Activated T-helper 1 cell treated with anti-CD3 and anti-CD28 coated beads, Interleukin-2, amount 50 U/mL, for 16 hours (primary cell): ENCODE measurements around the gene INPP5A.
"Not testable (repeated sequence)": the region's sequence is repeated elsewhere in the genome, so short reads cannot be mapped to it uniquely, and the experiment has no call there.

Experiments
- DNase-seq, 2 donors: peaks; one replicate each; pipeline ENCODE4 v3.0.0-alpha.2; 2020; ENCODE audit warnings: low read depth in 1 of 2, low spot score in 1 of 2

The INPP5A gene

GRCh38 chr10:132808383-132809231, 271.0 kb downstream of the INPP5A start:
- DNase-seq: no peak

GRCh38 chr10:132809232-132810140, 271.9 kb downstream of the INPP5A start:
- no peak for DNase-seq

GRCh38 chr10:132810141-132810806, 272.7 kb downstream of the INPP5A start:
- DNase-seq: no peak

GRCh38 chr10:132810807-132811700, 273.5 kb downstream of the INPP5A start:
- DNase-seq: no peak

- no peak for DNase-seq
Observed at GRCh38 chr10:132811891-132812481, 274.4 kb downstream of the INPP5A start.

GRCh38 chr10:132812520-132812919, 274.9 kb downstream of the INPP5A start:
- no peak for DNase-seq

- no peak for DNase-seq
Observed at GRCh38 chr10:132813001-132813401, 275.4 kb downstream of the INPP5A start.

- no peak for DNase-seq
Observed at GRCh38 chr10:132813560-132814468, 276.2 kb downstream of the INPP5A start.

GRCh38 chr10:132814469-132814856, 276.9 kb downstream of the INPP5A start:
- no peak for DNase-seq

- no peak for DNase-seq
Observed at GRCh38 chr10:132815168-132815857, 277.7 kb downstream of the INPP5A start.

- DNase-seq: no peak
Observed at GRCh38 chr10:132816718-132817117, 279.1 kb downstream of the INPP5A start.

- DNase-seq: no peak
Observed at GRCh38 chr10:132817701-132818211, 280.2 kb downstream of the INPP5A start.

- no peak for DNase-seq
Observed at GRCh38 chr10:132820056-132820455, 282.5 kb downstream of the INPP5A start.

GRCh38 chr10:132825783-132826523, 288.4 kb downstream of the INPP5A start:
- DNase-seq: not testable (repeated sequence)

- no peak for DNase-seq
Observed at GRCh38 chr10:132826524-132827422, 289.2 kb downstream of the INPP5A start.

- no peak for DNase-seq
Observed at GRCh38 chr10:132827423-132827789, 289.8 kb downstream of the INPP5A start.
